ENCODE measurements around the gene EYS. TPM values are rescaled to one million over a fixed set of nuclear protein-coding genes. Genes with fewer than 3 reads are reported as not detected.

EYS gene
- total and polyA plus RNA-seq, 2 of the 13 experiments (the other 11 are each of a cell fraction or from before 2014, with no cell fraction given) = 0.04 to 0.07 TPM

DNA sequence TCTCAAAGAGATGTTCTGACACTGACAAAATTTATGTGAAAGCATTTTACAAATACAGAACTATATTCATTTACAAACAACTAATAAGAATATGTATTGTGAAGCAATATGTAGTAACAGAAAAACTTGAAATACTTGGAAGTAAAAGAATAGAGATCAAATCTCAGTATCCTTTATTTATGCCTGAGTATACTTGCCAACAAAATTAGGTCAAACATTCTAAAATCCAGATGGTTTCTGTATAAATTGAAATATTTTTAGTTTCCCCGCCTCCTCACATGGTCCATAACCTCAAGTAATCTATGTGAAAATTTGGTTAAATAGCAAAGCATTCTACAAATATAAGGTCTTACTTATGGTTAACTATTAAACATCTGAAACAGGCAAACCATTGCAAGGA lies 545.4 kb downstream of the EYS start:
- H3K4me3 ChIP-seq (replicated peaks in 1 of 3; ENCODE audit: insufficient read depth in 1 of 3, low read depth in 2 of 3, low read length in 3 of 3) = no peak overlapping the region
- no peak overlapping the region for H3K27ac ChIP-seq (ENCODE audit: extremely low read length, insufficient read depth, low read length)
- no peak for FAIRE-seq
- no peaks in the 10 kb centered on the region for H3K27me3 ChIP-seq (ENCODE audit: control insufficient read depth in 1 of 2, insufficient read depth in 2 of 2, low read length in 2 of 2)
- no peak overlapping the region for H3K4me2 ChIP-seq (ENCODE audit: low read depth, low read length)
- peaks cover 6% of the 10 kb centered on the region; the same call in 1 of the 2 replicates for H3K4me1 ChIP-seq (ENCODE audit: insufficient read depth, low read length)
- BruUV-seq (replicated peaks) = no TSS peak
- in situ Hi-C loops (cut with HindIII; ENCODE audit: extremely low pct_ligation_motif_present, low pct_unique_long_range_greater_than_20kb) = no loop called here
- 2% methylated on average over 1 of the region's 1 CpG for WGBS (ENCODE audit: low lambda C conversion rate)
- no peak for ATAC-seq
- intact Hi-C loops (cut with micrococcal nuclease; ENCODE audit: unreplicated experiment) = no loop called here
- H4K20me1 ChIP-seq (ENCODE audit: insufficient read depth, low read length) = no peaks in the 10 kb centered on the region
- no peak overlapping the region for H3K9ac ChIP-seq (ENCODE audit: insufficient read depth, low read depth, low read length)
- POLR2A ChIA-PET = no interaction called here
- H3K79me2 ChIP-seq (ENCODE audit: insufficient read depth, low read length) = no peaks in the 10 kb centered on the region
- H3K36me3 ChIP-seq (replicated peaks in 1 of 2; ENCODE audit: control insufficient read depth in 1 of 2, insufficient read depth in 2 of 2, low read length in 2 of 2) = no peaks in the 10 kb centered on the region
- H2AFZ ChIP-seq (ENCODE audit: low read length) = no peak overlapping the region
- no peak for DNase-seq (ENCODE audit: low spot score)
- CTCF ChIA-PET (ENCODE audit: low intra/inter-chr PET ratio, low total read pairs) = no interaction called here
- H3K9me3 ChIP-seq (ENCODE audit: low read length) = no peaks in the 10 kb centered on the region
- TF ChIP-seq TCF7 (IDR thresholded peaks at IDR 0.05; ENCODE audit: low read depth) (no peak), ZFY (CRISPR knock-in tag; IDR thresholded peaks at IDR 0.05) (no peak), ZNF660 (CRISPR knock-in tag; IDR thresholded peaks at IDR 0.05; ENCODE audit: borderline replicate concordance, low read depth) (no peak), CBX5 (CRISPR knock-in tag; IDR thresholded peaks at IDR 0.05; ENCODE audit: borderline replicate concordance) (no peak), RBM39 (IDR thresholded peaks at IDR 0.05; ENCODE audit: low read depth, low read length, poor library complexity, severe bottlenecking) (no peak), KMT2B (CRISPR knock-in tag; IDR thresholded peaks at IDR 0.05) (no peak), FIP1L1 (IDR thresholded peaks at IDR 0.05; ENCODE audit: borderline replicate concordance, insufficient read depth, low read depth, low read length) (no peak), ZNF30 (CRISPR knock-in tag; IDR thresholded peaks at IDR 0.05) (no peak), ZNF24 (IDR thresholded peaks at IDR 0.05) (no peak), PAWR (CRISPR knock-in tag; IDR thresholded peaks at IDR 0.05; ENCODE audit: borderline replicate concordance) (no peak), EZH2 (conservative IDR thresholded peaks at IDR 0.05; ENCODE audit: low read depth, low read length) (no peak), PCBP2 (optimal IDR thresholded peaks at IDR 0.05; ENCODE audit: low read depth, low read length, poor library complexity, severe bottlenecking) (no peak), ZFP36 (IDR thresholded peaks at IDR 0.05; ENCODE audit: borderline replicate concordance, low read depth, low read length, partially characterized antibody) (no peak), ARNT (IDR thresholded peaks at IDR 0.05) (no peak), ZBTB20 (CRISPR knock-in tag; IDR thresholded peaks at IDR 0.05; ENCODE audit: borderline replicate concordance, low read depth) (no peak)
- TF ChIP-seq, protein P1, sequence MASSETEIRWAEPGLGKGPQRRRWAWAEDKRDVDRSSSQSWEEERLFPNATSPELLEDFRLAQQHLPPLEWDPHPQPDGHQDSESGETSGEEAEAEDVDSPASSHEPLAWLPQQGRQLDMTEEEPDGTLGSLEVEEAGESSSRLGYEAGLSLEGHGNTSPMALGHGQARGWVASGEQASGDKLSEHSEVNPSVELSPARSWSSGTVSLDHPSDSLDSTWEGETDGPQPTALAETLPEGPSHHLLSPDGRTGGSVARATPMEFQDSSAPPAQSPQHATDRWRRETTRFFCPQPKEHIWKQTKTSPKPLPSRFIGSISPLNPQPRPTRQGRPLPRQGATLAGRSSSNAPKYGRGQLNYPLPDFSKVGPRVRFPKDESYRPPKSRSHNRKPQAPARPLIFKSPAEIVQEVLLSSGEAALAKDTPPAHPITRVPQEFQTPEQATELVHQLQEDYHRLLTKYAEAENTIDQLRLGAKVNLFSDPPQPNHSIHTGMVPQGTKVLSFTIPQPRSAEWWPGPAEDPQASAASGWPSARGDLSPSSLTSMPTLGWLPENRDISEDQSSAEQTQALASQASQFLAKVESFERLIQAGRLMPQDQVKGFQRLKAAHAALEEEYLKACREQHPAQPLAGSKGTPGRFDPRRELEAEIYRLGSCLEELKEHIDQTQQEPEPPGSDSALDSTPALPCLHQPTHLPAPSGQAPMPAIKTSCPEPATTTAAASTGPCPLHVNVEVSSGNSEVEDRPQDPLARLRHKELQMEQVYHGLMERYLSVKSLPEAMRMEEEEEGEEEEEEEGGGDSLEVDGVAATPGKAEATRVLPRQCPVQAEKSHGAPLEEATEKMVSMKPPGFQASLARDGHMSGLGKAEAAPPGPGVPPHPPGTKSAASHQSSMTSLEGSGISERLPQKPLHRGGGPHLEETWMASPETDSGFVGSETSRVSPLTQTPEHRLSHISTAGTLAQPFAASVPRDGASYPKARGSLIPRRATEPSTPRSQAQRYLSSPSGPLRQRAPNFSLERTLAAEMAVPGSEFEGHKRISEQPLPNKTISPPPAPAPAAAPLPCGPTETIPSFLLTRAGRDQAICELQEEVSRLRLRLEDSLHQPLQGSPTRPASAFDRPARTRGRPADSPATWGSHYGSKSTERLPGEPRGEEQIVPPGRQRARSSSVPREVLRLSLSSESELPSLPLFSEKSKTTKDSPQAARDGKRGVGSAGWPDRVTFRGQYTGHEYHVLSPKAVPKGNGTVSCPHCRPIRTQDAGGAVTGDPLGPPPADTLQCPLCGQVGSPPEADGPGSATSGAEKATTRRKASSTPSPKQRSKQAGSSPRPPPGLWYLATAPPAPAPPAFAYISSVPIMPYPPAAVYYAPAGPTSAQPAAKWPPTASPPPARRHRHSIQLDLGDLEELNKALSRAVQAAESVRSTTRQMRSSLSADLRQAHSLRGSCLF (CRISPR knock-in tag; IDR thresholded peaks at IDR 0.05; ENCODE audit: borderline replicate concordance) = no peak
- TF ChIP-seq, protein P2, sequence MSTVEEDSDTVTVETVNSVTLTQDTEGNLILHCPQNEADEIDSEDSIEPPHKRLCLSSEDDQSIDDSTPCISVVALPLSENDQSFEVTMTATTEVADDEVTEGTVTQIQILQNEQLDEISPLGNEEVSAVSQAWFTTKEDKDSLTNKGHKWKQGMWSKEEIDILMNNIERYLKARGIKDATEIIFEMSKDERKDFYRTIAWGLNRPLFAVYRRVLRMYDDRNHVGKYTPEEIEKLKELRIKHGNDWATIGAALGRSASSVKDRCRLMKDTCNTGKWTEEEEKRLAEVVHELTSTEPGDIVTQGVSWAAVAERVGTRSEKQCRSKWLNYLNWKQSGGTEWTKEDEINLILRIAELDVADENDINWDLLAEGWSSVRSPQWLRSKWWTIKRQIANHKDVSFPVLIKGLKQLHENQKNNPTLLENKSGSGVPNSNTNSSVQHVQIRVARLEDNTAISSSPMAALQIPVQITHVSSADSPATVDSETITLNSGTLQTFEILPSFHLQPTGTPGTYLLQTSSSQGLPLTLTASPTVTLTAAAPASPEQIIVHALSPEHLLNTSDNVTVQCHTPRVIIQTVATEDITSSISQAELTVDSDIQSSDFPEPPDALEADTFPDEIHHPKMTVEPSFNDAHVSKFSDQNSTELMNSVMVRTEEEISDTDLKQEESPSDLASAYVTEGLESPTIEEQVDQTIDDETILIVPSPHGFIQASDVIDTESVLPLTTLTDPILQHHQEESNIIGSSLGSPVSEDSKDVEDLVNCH (CRISPR knock-in tag; IDR thresholded peaks at IDR 0.05) = no peak
- TF ChIP-seq, protein P3, sequence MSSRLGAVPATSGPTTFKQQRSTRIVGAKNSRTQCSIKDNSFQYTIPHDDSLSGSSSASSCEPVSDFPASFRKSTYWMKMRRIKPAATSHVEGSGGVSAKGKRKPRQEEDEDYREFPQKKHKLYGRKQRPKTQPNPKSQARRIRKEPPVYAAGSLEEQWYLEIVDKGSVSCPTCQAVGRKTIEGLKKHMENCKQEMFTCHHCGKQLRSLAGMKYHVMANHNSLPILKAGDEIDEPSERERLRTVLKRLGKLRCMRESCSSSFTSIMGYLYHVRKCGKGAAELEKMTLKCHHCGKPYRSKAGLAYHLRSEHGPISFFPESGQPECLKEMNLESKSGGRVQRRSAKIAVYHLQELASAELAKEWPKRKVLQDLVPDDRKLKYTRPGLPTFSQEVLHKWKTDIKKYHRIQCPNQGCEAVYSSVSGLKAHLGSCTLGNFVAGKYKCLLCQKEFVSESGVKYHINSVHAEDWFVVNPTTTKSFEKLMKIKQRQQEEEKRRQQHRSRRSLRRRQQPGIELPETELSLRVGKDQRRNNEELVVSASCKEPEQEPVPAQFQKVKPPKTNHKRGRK (CRISPR knock-in tag; IDR thresholded peaks at IDR 0.05) = no peak

Measured in HepG2 (cell line).